ENCODE measurements around the gene SERPINE2.

- TF ChIP-seq CTCF (conservative IDR thresholded peaks at IDR 0.05; ENCODE audit: low read length) (no peak), EZH2phosphoT487 (IDR thresholded peaks at IDR 0.05; ENCODE audit: borderline replicate concordance) (no peak)
Observed at GRCh38 chr2:223989856-223990232, 49.2 kb downstream of the SERPINE2 start.
